Kidney (tissue), 14 donors: ENCODE data around the gene TTC39C. TPM values are rescaled to one million over a fixed set of nuclear protein-coding genes. Genes with fewer than 3 reads are reported as not detected.

Experiments used
- DNase-seq, 5 donors: peaks; one replicate each; pipeline ENCODE4 v3.0.0-alpha.2; 2013 to 2020
- FAIRE-seq: peaks from 2 replicates; lab custom pipeline; 2012; peaks lifted over from hg19 to GRCh38; lab: Jason Lieb, UNC
- H3K27ac ChIP-seq, 2 donors: one replicate each; pipeline ENCODE4 v1.7.0; 2013; ENCODE audit warnings: low read depth in 2 of 2, low read length in 2 of 2, inconsistent platforms in 1 of 2
- H3K27me3 ChIP-seq: one replicate; pipeline ENCODE4 v1.7.1; 2013; ENCODE audit warnings: low read length, inconsistent platforms; ENCODE audit not compliant: control insufficient read depth, insufficient read depth
- H3K36me3 ChIP-seq, 3 donors: one replicate each; pipeline versions ENCODE4 v1.7.0 to v1.7.1; 2013; ENCODE audit warnings: low read length in 3 of 3, control low read depth in 1 of 3, inconsistent platforms in 1 of 3; ENCODE audit not compliant: insufficient read depth in 3 of 3, control insufficient read depth in 2 of 3
- H3K4me1 ChIP-seq, 3 donors: one replicate each; pipeline versions ENCODE4 v1.7.0 to v1.7.1; 2013; ENCODE audit warnings: low read length in 3 of 3, inconsistent platforms in 1 of 3, low read depth in 1 of 3; ENCODE audit not compliant: control insufficient read depth in 2 of 3, insufficient read depth in 2 of 3
- H3K4me3 ChIP-seq, 3 donors: one replicate each; pipeline versions ENCODE4 v1.7.0 to v1.8.1; 2013; ENCODE audit warnings: low read length in 3 of 3, control low read depth in 1 of 3, inconsistent platforms in 1 of 3
- H3K9ac ChIP-seq, 3 donors: one replicate each; pipeline versions ENCODE4 v1.7.0 to v1.7.1; 2013; ENCODE audit warnings: low read length in 3 of 3, control low read depth in 1 of 3, inconsistent platforms in 1 of 3
- H3K9me3 ChIP-seq, 3 donors: one replicate each; pipeline versions ENCODE4 v1.7.0 to v1.7.1; 2013; ENCODE audit warnings: low read length in 3 of 3, control low read depth in 1 of 3, inconsistent platforms in 1 of 3; ENCODE audit not compliant: control insufficient read depth in 2 of 3, insufficient read depth in 1 of 3
- CTCF ChIP-seq: IDR thresholded peaks from 3 replicates; pipeline ENCODE4 v1.5.1; 2012; ENCODE audit warnings: mild to moderate bottlenecking, moderate library complexity, borderline replicate concordance; ENCODE audit not compliant: insufficient read depth; ENCODE audit errors: extremely low read depth
- intact Hi-C: fragments of 100-400 bp; cut with DNase I; formaldehyde crosslinking; loops from one replicate; pipeline ENCODE4 v1.11.1; 2022
- polyA plus RNA-seq: library from polyadenylated mRNA; stranded (reverse); fragments of 350-450 nt; fragmentation: Illumina TruSeq; extraction: RNeasy Lipid Tissue Mini Kit (QIAGEN cat#74804); gene quantifications from one replicate; pipeline ENCODE4 v1.2.3, GENCODE V29; 2014; ENCODE audit warnings: low read depth, low replicate concordance; ENCODE audit not compliant: insufficient read depth
- total RNA-seq: library from RNA; stranded (reverse); fragmentation: NEBNext Ultra II Directional; extraction: Animal tissue kit (Norgen Biotek cat#: 25700); gene quantifications from one replicate; pipeline ENCODE4 v1.2.1, GENCODE V29; 2021
- donor health status: control.
- donor health status: control.
- donor health status: control.
- donor health status: control.
- donor health status: control.
- donor health status: DM: yes; HTN: yes; CAD: no.
- donor health status: Normal renal cell carcinoma (clear cell type).

Gene TTC39C
- total and polyA plus RNA-seq, 2 donors from 2014 or later, result 2.8 to 17.4 TPM

GRCh38 chr18:24086082-24086481 is 71.5 kb downstream of the TTC39C start:
- intact Hi-C loops, result no loop called here
- Histone ChIP-seq H3K36me3 (no peaks in the 10 kb centered on the region), H3K9ac (no peak overlapping the region), H3K27me3 (no peaks in the 10 kb centered on the region), H3K4me1 (peaks cover 0 to 2% (median 0%) of the 10 kb centered on the region in 3 donors), H3K4me3 (no peak overlapping the region), H3K9me3 (no peaks in the 10 kb centered on the region), H3K27ac (no peak overlapping the region)
- FAIRE-seq (no peak), DNase-seq (no peak)
- TF ChIP-seq CTCF, result no peak

- H3K27ac ChIP-seq, result no peak overlapping the region
- TF ChIP-seq CTCF, result no peak
These were observed 74.5 kb downstream of the TTC39C start for GRCh38 chr18:24089076-24089475.

GRCh38 chr18:24089515-24090337 is 75.2 kb downstream of the TTC39C start:
- H3K27me3 ChIP-seq, result no peaks in the 10 kb centered on the region
- intact Hi-C loops, result no loop called here
- FAIRE-seq (no peak), DNase-seq (no peak)
- H3K9ac ChIP-seq, result no peak overlapping the region
- no peak overlapping the region for H3K4me3 ChIP-seq
- H3K9me3 ChIP-seq, result no peaks in the 10 kb centered on the region
- H3K36me3 ChIP-seq, result no peaks in the 10 kb centered on the region
- H3K27ac ChIP-seq, result no peak overlapping the region
- TF ChIP-seq CTCF, result no peak
- H3K4me1 ChIP-seq, result peaks cover 0 to 2% (median 0%) of the 10 kb centered on the region in 3 donors

More at GRCh38 chr18:24089076-24089475, 74.5 kb downstream of the TTC39C start:
- H3K9ac ChIP-seq, result no peak overlapping the region
- no peaks in the 10 kb centered on the region for H3K9me3 ChIP-seq
- no peak for FAIRE-seq
- DNase-seq, result peak in 1 of 5 donors; percentile 13
- H3K36me3 ChIP-seq, result no peaks in the 10 kb centered on the region
- H3K27me3 ChIP-seq, result no peaks in the 10 kb centered on the region
- intact Hi-C loops, result no loop called here
- H3K4me3 ChIP-seq, result no peak overlapping the region
- peaks cover 0 to 2% (median 0%) of the 10 kb centered on the region in 3 donors for H3K4me1 ChIP-seq
